Body of pancreas (tissue), 4 donors: ENCODE data around the gene RABGAP1. TPM values are rescaled to one million over a fixed set of nuclear protein-coding genes. Genes with fewer than 3 reads are reported as not detected.

Source experiments
- ATAC-seq: fragments of 150-250 bp; one replicate; pipeline ENCODE4 v1.9.1; 2016
- DNase-seq, 4 donors: peaks; one replicate each; pipeline ENCODE4 v3.0.0-alpha.2; 2019
- H3K27ac ChIP-seq, 4 donors: fragments of 200-600 bp; sonication (generic); 1 replicate in 3 of 4; 2 replicates in 1 of 4; pipeline versions ENCODE4 v1.5.1 to v1.6.1; 2016 to 2019; ENCODE audit warnings: mild to moderate bottlenecking in 1 of 4, mixed read lengths in 1 of 4, moderate library complexity in 1 of 4
- H3K27me3 ChIP-seq, 2 donors: fragments of 200-600 bp; sonication (generic); one replicate each; pipeline ENCODE4 v1.6.0; 2016; ENCODE audit warnings: mild to moderate bottlenecking in 1 of 2
- H3K36me3 ChIP-seq, 2 donors: fragments of 200-600 bp; sonication (generic); replicated peaks in 1 of 2; 2 replicates each; pipeline ENCODE4 v1.5.1; 2016; ENCODE audit warnings: low read depth in 2 of 2; ENCODE audit not compliant: insufficient read depth in 1 of 2
- H3K4me1 ChIP-seq: fragments of 200-600 bp; sonication (generic); one replicate; pipeline ENCODE4 v1.6.0; 2016
- H3K4me3 ChIP-seq, 2 donors: fragments of 200-600 bp; sonication (generic); 1 replicate in 1 of 2; 2 replicates in 1 of 2; pipeline ENCODE4 v1.5.1; 2016 to 2019
- H3K9me3 ChIP-seq, 3 donors: fragments of 200-600 bp; sonication (generic); 1 replicate in 2 of 3; 2 replicates in 1 of 3; pipeline ENCODE4 v1.5.1; 2016
- CTCF ChIP-seq, 7 experiments: fragments of 450-650 bp in 4 of 7; fragments of 200-600 bp in 3 of 7; sonication (generic) in 3 of 7; IDR thresholded peaks; one replicate each; pipeline ENCODE4 v1.5.1; 2016 to 2019; ENCODE audit warnings: antibody characterized with exemption in 7 of 7
- POLR2A ChIP-seq, 3 donors: fragments of 450-650 bp; IDR thresholded peaks; one replicate each; pipeline ENCODE4 v1.6.1; 2016; ENCODE audit warnings: antibody characterized with exemption in 3 of 3, mild to moderate bottlenecking in 2 of 3
- WGBS, 2 donors: methylation state at CpG; one replicate each; pipeline ENCODE4 v1.1.5; 2017; 5-methylcytosine and 5-hydroxymethylcytosine counted together
- intact Hi-C: fragments of 100-400 bp; cut with DNase I; formaldehyde crosslinking; loops from one replicate; pipeline ENCODE4 v1.15.1; 2023
- total RNA-seq, 2 donors: library from RNA; depleted of rRNA; stranded (reverse); fragments of >200 nt; gene quantifications; one replicate each; pipeline ENCODE4 v1.1.0, GENCODE V29; 2016

Gene RABGAP1
- total RNA-seq, 2 donors from 2014 or later, result 31.1 to 33.6 TPM

DNA sequence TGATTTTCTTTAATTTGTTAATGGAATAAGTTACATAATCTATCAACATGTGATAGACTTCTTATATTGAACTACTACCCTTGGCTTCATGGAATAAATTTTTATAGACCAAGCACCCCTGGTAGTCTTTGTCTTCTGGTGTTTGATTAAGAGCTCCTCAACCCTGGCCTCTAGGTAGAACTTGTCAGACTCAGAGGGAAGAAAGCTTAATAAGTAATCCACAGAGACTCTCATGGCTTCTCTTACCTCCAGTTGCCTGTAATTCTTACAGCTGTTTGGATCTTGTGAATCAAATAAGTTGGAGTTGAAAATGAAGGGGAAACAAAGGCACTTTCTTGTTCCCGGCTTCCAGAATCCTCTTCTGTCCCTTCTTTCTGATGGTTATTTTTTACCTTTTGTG, 85.6 kb downstream of the RABGAP1 start:
- Histone ChIP-seq H3K27ac (no peak overlapping the region), H3K4me1 (no peaks in the 10 kb centered on the region), H3K9me3 (no peaks in the 10 kb centered on the region), H3K36me3 (peaks cover 0 to 5% of the 10 kb centered on the region in 2 donors), H3K27me3 (no peaks in the 10 kb centered on the region), H3K4me3 (no peak overlapping the region)
- ATAC-seq (no peak), DNase-seq (no peak)
- intact Hi-C loops, result no loop called here
- no peak for TF ChIP-seq POLR2A (IDR thresholded peaks at IDR 0.05)
- no peak for TF ChIP-seq CTCF (IDR thresholded peaks at IDR 0.05)
- WGBS, 2 donors, result 94 to 96% methylated on average over 1 of the region's 1 CpG

GRCh38 chr9:123027517-123027916, 86.7 kb downstream of the RABGAP1 start:
- TF ChIP-seq CTCF (IDR thresholded peaks at IDR 0.05), result no peak
- no peak for TF ChIP-seq POLR2A (IDR thresholded peaks at IDR 0.05)
- no peaks in the 10 kb centered on the region for H3K9me3 ChIP-seq
- ATAC-seq (no peak), DNase-seq (no peak)
- no peaks in the 10 kb centered on the region for H3K27me3 ChIP-seq
- H3K4me3 ChIP-seq, result no peak overlapping the region
- intact Hi-C loops, result no loop called here
- H3K4me1 ChIP-seq, result no peaks in the 10 kb centered on the region
- 56 to 64% methylated on average over 3 of the region's 3 CpGs for WGBS, 2 donors
- peaks cover 0 to 5% of the 10 kb centered on the region in 2 donors for H3K36me3 ChIP-seq
- H3K27ac ChIP-seq, result no peak overlapping the region

DNA sequence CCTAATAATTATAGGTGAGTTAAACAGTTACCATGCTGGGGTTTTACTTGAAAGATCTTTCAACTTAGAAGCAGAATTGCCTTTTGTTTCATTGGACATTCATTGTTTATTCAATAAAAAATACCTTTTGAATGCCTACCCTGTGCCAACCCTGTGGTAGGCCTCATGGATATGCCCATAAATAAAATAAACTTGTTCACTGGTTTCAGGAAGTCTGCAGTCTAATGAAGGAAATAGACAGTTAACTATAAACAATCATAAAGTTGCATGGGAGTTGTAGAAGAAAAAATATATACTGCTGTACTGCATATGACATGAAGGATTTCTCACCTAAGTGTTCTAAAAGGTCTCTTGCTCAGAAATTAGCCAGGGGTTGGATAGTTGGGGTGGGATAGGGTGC, 87.3 kb downstream of the RABGAP1 start:
- intact Hi-C loops, result no loop called here
- no peak overlapping the region for H3K27ac ChIP-seq
- no peak overlapping the region for H3K4me3 ChIP-seq
- DNase-seq, result no peak
- no peaks in the 10 kb centered on the region for H3K9me3 ChIP-seq
- H3K27me3 ChIP-seq, result no peaks in the 10 kb centered on the region
- H3K4me1 ChIP-seq, result no peaks in the 10 kb centered on the region
- peaks cover 0 to 3% of the 10 kb centered on the region in 2 donors for H3K36me3 ChIP-seq
- ATAC-seq, result no peak
- TF ChIP-seq POLR2A (IDR thresholded peaks at IDR 0.05), result no peak
- TF ChIP-seq CTCF (IDR thresholded peaks at IDR 0.05), result no peak

DNA sequence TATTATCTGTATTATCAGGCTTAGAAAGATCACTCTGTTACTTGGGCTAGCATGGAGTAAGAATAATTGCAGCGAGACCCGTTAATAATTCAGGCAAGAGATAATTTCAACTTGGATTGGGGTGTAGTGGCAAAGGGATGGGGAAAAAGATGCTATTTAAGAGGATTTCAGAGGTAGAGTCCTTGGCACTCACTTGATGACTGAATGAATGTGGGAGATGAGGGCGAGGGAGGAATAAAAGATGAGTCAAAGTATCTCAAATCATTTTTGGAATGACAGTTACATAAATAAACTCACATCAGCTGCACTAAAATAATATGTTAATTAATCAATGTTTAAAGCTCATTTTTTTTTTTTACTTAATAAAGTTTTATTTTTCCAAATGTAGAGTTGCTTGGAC, 88.2 kb downstream of the RABGAP1 start:
- TF ChIP-seq POLR2A (IDR thresholded peaks at IDR 0.05) (no peak), CTCF (IDR thresholded peaks at IDR 0.05) (no peak)
- 92 to 99% methylated on average over 3 of the region's 3 CpGs for WGBS, 2 donors
- Histone ChIP-seq H3K9me3 (no peaks in the 10 kb centered on the region), H3K4me3 (no peak overlapping the region), H3K4me1 (no peaks in the 10 kb centered on the region), H3K27me3 (no peaks in the 10 kb centered on the region), H3K36me3 (no peaks in the 10 kb centered on the region), H3K27ac (no peak overlapping the region)
- no peak for ATAC-seq
- intact Hi-C loops, result no loop called here
- DNase-seq, result no peak

- no peak for ATAC-seq
- intact Hi-C loops, result no loop called here
- TF ChIP-seq CTCF (IDR thresholded peaks at IDR 0.05) (no peak), POLR2A (IDR thresholded peaks at IDR 0.05) (no peak)
- WGBS, 2 donors, result 83 to 89% methylated on average over 1 of the region's 1 CpG
- Histone ChIP-seq H3K4me3 (no peak overlapping the region), H3K36me3 (no peaks in the 10 kb centered on the region), H3K27me3 (no peaks in the 10 kb centered on the region), H3K9me3 (no peaks in the 10 kb centered on the region), H3K27ac (no peak overlapping the region), H3K4me1 (no peaks in the 10 kb centered on the region)
- DNase-seq, result no peak
These were observed 91.1 kb downstream of the RABGAP1 start for GRCh38 chr9:123031963-123032362.
